Testis (tissue), 3 donors: ENCODE results near the gene ACAA1. TPM values are rescaled to one million over a fixed set of nuclear protein-coding genes. Genes with fewer than 3 reads are reported as not detected.
"Not testable (repeated sequence)": the region's sequence is repeated elsewhere in the genome, so short reads cannot be mapped to it uniquely, and the experiment has no call there.

Experiments
- DNase-seq: peaks from one replicate; pipeline ENCODE4 v3.0.0-alpha.2; 2019
- H3K27ac ChIP-seq, 2 donors: fragments of 200-600 bp; sonication (generic); one replicate each; pipeline ENCODE4 v1.5.1; 2019
- H3K27me3 ChIP-seq: fragments of 200-600 bp; sonication (generic); one replicate; pipeline ENCODE4 v1.5.1; 2019
- H3K36me3 ChIP-seq: fragments of 200-600 bp; sonication (generic); one replicate; pipeline ENCODE4 v1.5.1; 2017; ENCODE audit warnings: low read depth; ENCODE audit errors: missing control alignments
- H3K4me1 ChIP-seq: fragments of 200-600 bp; sonication (generic); one replicate; pipeline ENCODE4 v1.5.1; 2019
- H3K4me3 ChIP-seq, 2 donors: fragments of 200-600 bp; sonication (generic); one replicate each; pipeline ENCODE4 v1.5.1; 2017 to 2019
- H3K9me3 ChIP-seq: fragments of 200-600 bp; sonication (generic); one replicate; pipeline ENCODE4 v1.5.1; 2017
- POLR2A ChIP-seq: fragments of 450-650 bp; IDR thresholded peaks from one replicate; pipeline ENCODE4 v1.6.1; 2017; ENCODE audit warnings: antibody characterized with exemption, mild to moderate bottlenecking, moderate library complexity
- WGBS, 2 donors: methylation state at CpG; one replicate each; pipeline ENCODE4 v1.1.5; 2018; 5-methylcytosine and 5-hydroxymethylcytosine counted together
- intact Hi-C: fragments of 100-400 bp; cut with DNase I; formaldehyde crosslinking; loops from one replicate; pipeline ENCODE4 v1.15.1; 2023; ENCODE audit warnings: low total_unique reads
- polyA plus RNA-seq: library from polyadenylated mRNA; stranded (reverse); fragments of 350-450 nt; fragmentation: Illumina TruSeq; extraction: RNeasy Lipid Tissue Mini Kit (QIAGEN cat#74804); gene quantifications from one replicate; pipeline ENCODE4 v1.2.3, GENCODE V29; 2014; ENCODE audit warnings: low read depth, low replicate concordance; ENCODE audit not compliant: insufficient read depth
- total RNA-seq, 2 donors: library from RNA; depleted of rRNA; stranded (reverse); fragments of >200 nt; gene quantifications; one replicate each; pipeline ENCODE4 v1.2.3, GENCODE V29; 2016
- TF ChIP-seq, protein P1 (sequence below), 3 experiments: fragments of 450-650 bp in 2 of 3; fragments of 200-600 bp in 1 of 3; sonication (generic) in 1 of 3; IDR thresholded peaks; one replicate each; pipeline ENCODE4 v1.5.1; 2016 to 2019; ENCODE audit warnings: antibody characterized with exemption in 3 of 3, mild to moderate bottlenecking in 2 of 3, moderate library complexity in 1 of 3

ACAA1 gene
- total and polyA plus RNA-seq, 3 donors from 2014 or later, result 50.7 to 60.9 (median 58.3) TPM

- TF ChIP-seq, protein P1, sequence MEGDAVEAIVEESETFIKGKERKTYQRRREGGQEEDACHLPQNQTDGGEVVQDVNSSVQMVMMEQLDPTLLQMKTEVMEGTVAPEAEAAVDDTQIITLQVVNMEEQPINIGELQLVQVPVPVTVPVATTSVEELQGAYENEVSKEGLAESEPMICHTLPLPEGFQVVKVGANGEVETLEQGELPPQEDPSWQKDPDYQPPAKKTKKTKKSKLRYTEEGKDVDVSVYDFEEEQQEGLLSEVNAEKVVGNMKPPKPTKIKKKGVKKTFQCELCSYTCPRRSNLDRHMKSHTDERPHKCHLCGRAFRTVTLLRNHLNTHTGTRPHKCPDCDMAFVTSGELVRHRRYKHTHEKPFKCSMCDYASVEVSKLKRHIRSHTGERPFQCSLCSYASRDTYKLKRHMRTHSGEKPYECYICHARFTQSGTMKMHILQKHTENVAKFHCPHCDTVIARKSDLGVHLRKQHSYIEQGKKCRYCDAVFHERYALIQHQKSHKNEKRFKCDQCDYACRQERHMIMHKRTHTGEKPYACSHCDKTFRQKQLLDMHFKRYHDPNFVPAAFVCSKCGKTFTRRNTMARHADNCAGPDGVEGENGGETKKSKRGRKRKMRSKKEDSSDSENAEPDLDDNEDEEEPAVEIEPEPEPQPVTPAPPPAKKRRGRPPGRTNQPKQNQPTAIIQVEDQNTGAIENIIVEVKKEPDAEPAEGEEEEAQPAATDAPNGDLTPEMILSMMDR (IDR thresholded peaks at IDR 0.05), result peak in 1 of 3 experiments; percentile 16
- peak; percentile 67 for TF ChIP-seq POLR2A
- WGBS, 2 donors, result 0% methylated on average over 47 to 57 of the region's 57 CpGs
- no peaks in the 10 kb centered on the region for H3K9me3 ChIP-seq
- peak; percentile 99 for DNase-seq
- H3K4me3 ChIP-seq, result peak within 1 kb of the TSS; percentile 95 to 98
- H3K27me3 ChIP-seq, result no peaks in the 10 kb centered on the region
- peak within 1 kb of the TSS; percentile 98 for H3K27ac ChIP-seq
- no peaks in the 10 kb centered on the region for H3K36me3 ChIP-seq
- intact Hi-C loops, result no loop called here
- no peaks in the 10 kb centered on the region for H3K4me1 ChIP-seq
Observed at GRCh38 chr3:38164952-38165721, 28.2 kb upstream of the ACAA1 start, which contains the start of gene OXSR1. OXSR1 (plus strand) TSS chr3:38165537; CDS start chr3:38165877, 340 bp downstream.

- intact Hi-C loops, result no loop called here
- peak overlapping the region; percentile 95 to 98 for H3K4me3 ChIP-seq
- H3K27me3 ChIP-seq, result no peaks in the 10 kb centered on the region
- no peak for TF ChIP-seq POLR2A
- TF ChIP-seq, protein P1 (IDR thresholded peaks at IDR 0.05), result no peak
- H3K9me3 ChIP-seq, result no peaks in the 10 kb centered on the region
- no peaks in the 10 kb centered on the region for H3K36me3 ChIP-seq
- DNase-seq, result no peak
- no peaks in the 10 kb centered on the region for H3K4me1 ChIP-seq
- H3K27ac ChIP-seq, result peak overlapping the region; percentile 98
- 0 to 1% methylated on average over 15 to 17 of the region's 17 CpGs for WGBS, 2 donors
Observed at GRCh38 chr3:38164643-38164951, 27.7 kb upstream of the ACAA1 start.

DNA sequence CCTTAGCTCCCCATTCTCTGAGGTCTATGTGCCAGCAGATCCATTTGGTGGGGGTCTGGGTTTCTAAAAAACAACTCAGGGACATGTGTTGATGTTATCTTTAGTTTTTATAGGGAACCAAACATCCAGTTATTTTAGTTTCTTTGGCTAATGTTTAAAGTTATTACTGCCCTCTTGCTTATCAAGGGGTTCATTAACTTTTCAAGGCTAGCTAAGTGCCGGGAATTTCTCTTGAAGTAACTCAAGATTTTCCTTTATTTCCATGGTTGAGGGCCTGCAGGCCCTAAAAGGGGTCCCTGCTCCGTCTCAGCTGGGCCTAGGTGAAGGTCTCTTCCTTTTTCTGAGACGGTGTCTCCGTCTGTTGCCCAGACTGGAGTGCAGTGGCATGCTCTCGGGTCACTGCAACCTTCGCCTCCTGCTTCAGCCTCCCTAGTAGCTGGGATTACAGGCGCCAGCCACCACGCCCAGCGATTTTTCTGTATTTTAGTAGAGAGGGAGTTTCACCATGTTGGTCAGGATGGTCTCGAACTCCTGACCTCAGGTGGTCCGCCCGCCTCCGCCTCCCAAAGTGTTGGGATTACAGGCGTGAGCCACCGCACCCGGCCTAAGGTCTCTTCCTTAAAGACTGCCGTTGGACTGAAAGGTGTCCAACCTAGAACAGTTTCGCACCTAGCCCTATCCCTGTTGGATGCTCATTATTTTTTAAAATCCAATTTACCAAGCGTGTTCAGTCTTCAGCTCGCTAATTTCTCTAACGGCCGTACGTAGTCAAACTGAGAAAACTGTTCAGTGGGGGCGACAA lies 27.1 kb upstream of the ACAA1 start:
- Histone ChIP-seq H3K4me1 (no peaks in the 10 kb centered on the region), H3K4me3 (peak overlapping the region; percentile 95 to 98), H3K27me3 (no peaks in the 10 kb centered on the region), H3K27ac (peak overlapping the region; percentile 98), H3K36me3 (no peaks in the 10 kb centered on the region), H3K9me3 (no peaks in the 10 kb centered on the region)
- DNase-seq, result peak; percentile 21
- TF ChIP-seq, protein P1 (IDR thresholded peaks at IDR 0.05), result no peak
- TF ChIP-seq POLR2A, result no peak
- intact Hi-C loops, result no loop called here
- WGBS, 2 donors, result 47 to 52% methylated on average over 24 of the region's 24 CpGs

- Histone ChIP-seq H3K4me3 (no peak overlapping the region), H3K4me1 (no peaks in the 10 kb centered on the region), H3K27me3 (no peaks in the 10 kb centered on the region), H3K9me3 (no peaks in the 10 kb centered on the region), H3K27ac (peak overlapping the region in 1 of 2 donors; percentile 98), H3K36me3 (no peaks in the 10 kb centered on the region)
- WGBS, 2 donors, result 72 to 74% methylated on average over 12 of the region's 12 CpGs
- TF ChIP-seq, protein P1 (IDR thresholded peaks at IDR 0.05), result no peak
- TF ChIP-seq POLR2A, result no peak
- DNase-seq, result no peak
- intact Hi-C loops, result no loop called here
Observed at GRCh38 chr3:38163117-38163840, 26.4 kb upstream of the ACAA1 start.

GRCh38 chr3:38160704-38161103 lies 23.8 kb upstream of the ACAA1 start:
- H3K27ac ChIP-seq, H3K36me3 ChIP-seq, H3K27me3 ChIP-seq, intact Hi-C loops, H3K4me1 ChIP-seq, H3K4me3 ChIP-seq, H3K9me3 ChIP-seq, DNase-seq: not testable (repeated sequence)
- WGBS, 2 donors, result 91 to 94% methylated on average over 11 of the region's 11 CpGs
